Activated CD4-positive, alpha-beta T cell treated with anti-CD3 and anti-CD28 coated beads, Interleukin-2, amount 10 ng/mL, durations not matched to agents 24 days and 14 days (primary cell): ENCODE results near the gene CELF4. TPM values are rescaled to one million over a fixed set of nuclear protein-coding genes. Genes with fewer than 3 reads are reported as not detected.

Experiments used
- DNase-seq: peaks from one replicate; pipeline ENCODE4 v3.0.0; 2022
- H3K27ac Mint-ChIP-seq: one replicate; pipeline ENCODE4 v1.8.0; 2022; ENCODE audit warnings: mild to moderate bottlenecking, mixed read lengths
- H3K27me3 Mint-ChIP-seq: one replicate; pipeline ENCODE4 v1.8.0; 2022; ENCODE audit warnings: mixed read lengths
- H3K36me3 Mint-ChIP-seq: one replicate; pipeline ENCODE4 v1.8.0; 2022; ENCODE audit warnings: low read depth, mild to moderate bottlenecking, mixed read lengths
- H3K4me1 Mint-ChIP-seq: one replicate; pipeline ENCODE4 v1.8.0; 2021; ENCODE audit warnings: mixed read lengths
- H3K4me3 Mint-ChIP-seq: one replicate; pipeline ENCODE4 v1.8.0; 2022; ENCODE audit warnings: mild to moderate bottlenecking, moderate library complexity, mixed read lengths
- H3K9me3 Mint-ChIP-seq: one replicate; pipeline ENCODE4 v1.8.0; 2021; ENCODE audit warnings: mixed read lengths
- intact Hi-C: fragments of 100-400 bp; cut with micrococcal nuclease; formaldehyde crosslinking; loops from one replicate; pipeline ENCODE4 v1.15.1; 2023
- total RNA-seq: library from RNA; stranded (reverse); gene quantifications from 2 replicates; pipeline ENCODE4 v1.2.3, GENCODE V29; 2022

Gene CELF4
- total RNA-seq, 1 donor from 2014 or later, result not detected

- Mint-ChIP-seq H3K27me3 (no peaks in the 10 kb centered on the region), H3K4me1 (no peaks in the 10 kb centered on the region), H3K36me3 (no peaks in the 10 kb centered on the region), H3K9me3 (no peaks in the 10 kb centered on the region), H3K27ac (no peak overlapping the region), H3K4me3 (no peak overlapping the region)
- intact Hi-C loops, result no loop called here
- DNase-seq, result no peak
Observed at GRCh38 chr18:37309059-37309458, 256.5 kb downstream of the CELF4 start.

GRCh38 chr18:37307181-37307580 lies 258.4 kb downstream of the CELF4 start:
- H3K4me3 Mint-ChIP-seq, result no peak overlapping the region
- H3K27me3 Mint-ChIP-seq, result no peaks in the 10 kb centered on the region
- intact Hi-C loops, result no loop called here
- H3K9me3 Mint-ChIP-seq, result no peaks in the 10 kb centered on the region
- H3K4me1 Mint-ChIP-seq, result no peaks in the 10 kb centered on the region
- no peaks in the 10 kb centered on the region for H3K36me3 Mint-ChIP-seq
- DNase-seq, result no peak
- H3K27ac Mint-ChIP-seq, result no peak overlapping the region

GRCh38 chr18:37306432-37306831 lies 259.2 kb downstream of the CELF4 start:
- intact Hi-C loops, result no loop called here
- Mint-ChIP-seq H3K36me3 (no peaks in the 10 kb centered on the region), H3K27ac (no peak overlapping the region)

GRCh38 chr18:37305066-37305465 lies 260.5 kb downstream of the CELF4 start:
- no peak overlapping the region for H3K27ac Mint-ChIP-seq
- H3K4me1 Mint-ChIP-seq, result no peaks in the 10 kb centered on the region
- H3K4me3 Mint-ChIP-seq, result no peak overlapping the region
- intact Hi-C loops, result no loop called here
- no peaks in the 10 kb centered on the region for H3K9me3 Mint-ChIP-seq
- H3K36me3 Mint-ChIP-seq, result no peaks in the 10 kb centered on the region
- no peaks in the 10 kb centered on the region for H3K27me3 Mint-ChIP-seq
- no peak for DNase-seq

More at GRCh38 chr18:37306432-37306831, 259.2 kb downstream of the CELF4 start:
- H3K9me3 Mint-ChIP-seq, result no peaks in the 10 kb centered on the region
- H3K4me1 Mint-ChIP-seq, result no peaks in the 10 kb centered on the region
- DNase-seq, result no peak
- no peak overlapping the region for H3K4me3 Mint-ChIP-seq
- no peaks in the 10 kb centered on the region for H3K27me3 Mint-ChIP-seq

- H3K9me3 Mint-ChIP-seq, result no peaks in the 10 kb centered on the region
- DNase-seq, result no peak
- intact Hi-C loops, result no loop called here
Observed at GRCh38 chr18:37304012-37304680, 261.5 kb downstream of the CELF4 start.

GRCh38 chr18:37303009-37303408 lies 262.6 kb downstream of the CELF4 start:
- no peaks in the 10 kb centered on the region for H3K4me1 Mint-ChIP-seq
- H3K27ac Mint-ChIP-seq, result no peak overlapping the region

More at GRCh38 chr18:37304012-37304680, 261.5 kb downstream of the CELF4 start:
- Mint-ChIP-seq H3K27me3 (no peaks in the 10 kb centered on the region), H3K27ac (no peak overlapping the region), H3K36me3 (no peaks in the 10 kb centered on the region), H3K4me1 (no peaks in the 10 kb centered on the region), H3K4me3 (no peak overlapping the region)

GRCh38 chr18:37302519-37302918 lies 263.1 kb downstream of the CELF4 start:
- intact Hi-C loops, result no loop called here
- Mint-ChIP-seq H3K36me3 (no peaks in the 10 kb centered on the region), H3K4me1 (no peaks in the 10 kb centered on the region), H3K9me3 (no peaks in the 10 kb centered on the region), H3K4me3 (no peak overlapping the region), H3K27me3 (no peaks in the 10 kb centered on the region), H3K27ac (no peak overlapping the region)
- no peak for DNase-seq

More at GRCh38 chr18:37303009-37303408, 262.6 kb downstream of the CELF4 start:
- Mint-ChIP-seq H3K27me3 (no peaks in the 10 kb centered on the region), H3K9me3 (no peaks in the 10 kb centered on the region), H3K4me3 (no peak overlapping the region), H3K36me3 (no peaks in the 10 kb centered on the region)
- intact Hi-C loops, result no loop called here
- no peak for DNase-seq

GRCh38 chr18:37299471-37300304 lies 265.9 kb downstream of the CELF4 start:
- no peak overlapping the region for H3K27ac Mint-ChIP-seq
- H3K36me3 Mint-ChIP-seq, result no peaks in the 10 kb centered on the region
- intact Hi-C loops, result no loop called here
- H3K9me3 Mint-ChIP-seq, result no peaks in the 10 kb centered on the region
- H3K4me1 Mint-ChIP-seq, result no peaks in the 10 kb centered on the region
- no peak overlapping the region for H3K4me3 Mint-ChIP-seq
- no peaks in the 10 kb centered on the region for H3K27me3 Mint-ChIP-seq
- no peak for DNase-seq

GRCh38 chr18:37298816-37299215 lies 266.8 kb downstream of the CELF4 start:
- Mint-ChIP-seq H3K4me1 (no peaks in the 10 kb centered on the region), H3K27ac (no peak overlapping the region), H3K36me3 (no peaks in the 10 kb centered on the region), H3K27me3 (no peaks in the 10 kb centered on the region), H3K4me3 (no peak overlapping the region), H3K9me3 (no peaks in the 10 kb centered on the region)
- DNase-seq, result no peak
- intact Hi-C loops, result no loop called here

GRCh38 chr18:37297106-37297505 lies 268.5 kb downstream of the CELF4 start:
- intact Hi-C loops, result no loop called here
- H3K27me3 Mint-ChIP-seq, result no peaks in the 10 kb centered on the region
- H3K27ac Mint-ChIP-seq, result no peak overlapping the region
- no peak overlapping the region for H3K4me3 Mint-ChIP-seq
- H3K36me3 Mint-ChIP-seq, result no peaks in the 10 kb centered on the region
- H3K9me3 Mint-ChIP-seq, result no peaks in the 10 kb centered on the region
- no peaks in the 10 kb centered on the region for H3K4me1 Mint-ChIP-seq
- DNase-seq, result no peak

GRCh38 chr18:37294951-37295350 lies 270.6 kb downstream of the CELF4 start:
- Mint-ChIP-seq H3K27ac (no peak overlapping the region), H3K4me1 (no peaks in the 10 kb centered on the region), H3K27me3 (no peaks in the 10 kb centered on the region), H3K36me3 (no peaks in the 10 kb centered on the region), H3K9me3 (no peaks in the 10 kb centered on the region), H3K4me3 (no peak overlapping the region)
- intact Hi-C loops, result no loop called here
- no peak for DNase-seq

- intact Hi-C loops, result no loop called here
- no peak for DNase-seq
- H3K4me1 Mint-ChIP-seq, result no peaks in the 10 kb centered on the region
- no peaks in the 10 kb centered on the region for H3K27me3 Mint-ChIP-seq
- no peak overlapping the region for H3K27ac Mint-ChIP-seq
- no peaks in the 10 kb centered on the region for H3K9me3 Mint-ChIP-seq
- H3K36me3 Mint-ChIP-seq, result no peaks in the 10 kb centered on the region
- no peak overlapping the region for H3K4me3 Mint-ChIP-seq
Observed at GRCh38 chr18:37293359-37293758, 272.2 kb downstream of the CELF4 start.

GRCh38 chr18:37289423-37289822 lies 276.2 kb downstream of the CELF4 start:
- no peak overlapping the region for H3K4me3 Mint-ChIP-seq
- intact Hi-C loops, result no loop called here
- no peaks in the 10 kb centered on the region for H3K4me1 Mint-ChIP-seq
- H3K36me3 Mint-ChIP-seq, result no peaks in the 10 kb centered on the region
- H3K27me3 Mint-ChIP-seq, result no peaks in the 10 kb centered on the region
- no peaks in the 10 kb centered on the region for H3K9me3 Mint-ChIP-seq
- no peak for DNase-seq
- no peak overlapping the region for H3K27ac Mint-ChIP-seq

- no peaks in the 10 kb centered on the region for H3K36me3 Mint-ChIP-seq
- no peak for DNase-seq
- H3K27me3 Mint-ChIP-seq, result no peaks in the 10 kb centered on the region
- H3K27ac Mint-ChIP-seq, result no peak overlapping the region
- intact Hi-C loops, result no loop called here
- no peaks in the 10 kb centered on the region for H3K4me1 Mint-ChIP-seq
- peaks cover 5% of the 10 kb centered on the region for H3K9me3 Mint-ChIP-seq
- H3K4me3 Mint-ChIP-seq, result no peak overlapping the region
Observed at GRCh38 chr18:37287601-37288000, 278.0 kb downstream of the CELF4 start.
